Measurements from ENCODE around the gene LMX1B.

Gene LMX1B

GRCh38 chr9:126605792-126606482 lies 7.8 kb upstream of the LMX1B start:
- no peak for DNase-seq

DNA sequence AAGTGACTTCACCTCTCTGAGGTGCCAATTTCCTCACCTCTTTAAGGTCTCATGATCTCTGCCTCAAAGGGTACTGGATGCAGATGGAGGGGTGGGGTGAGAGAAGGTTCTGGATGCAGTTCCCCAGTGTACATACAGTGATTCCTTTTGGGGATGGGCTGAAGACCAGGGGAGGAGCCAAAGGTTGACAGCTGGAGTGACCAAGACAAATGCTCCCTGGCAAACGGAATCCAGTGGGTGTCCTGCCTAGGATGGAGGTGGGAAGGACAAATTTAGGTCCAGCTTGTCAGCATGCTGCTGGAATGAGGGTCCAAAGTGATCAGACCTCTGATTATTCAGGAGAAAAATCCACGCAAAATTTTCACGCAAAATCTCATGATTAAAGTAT lies 7.3 kb upstream of the LMX1B start:
- DNase-seq, result no peak

GRCh38 chr9:126607086-126607485 lies 6.6 kb upstream of the LMX1B start:
- no peak for DNase-seq

DNA sequence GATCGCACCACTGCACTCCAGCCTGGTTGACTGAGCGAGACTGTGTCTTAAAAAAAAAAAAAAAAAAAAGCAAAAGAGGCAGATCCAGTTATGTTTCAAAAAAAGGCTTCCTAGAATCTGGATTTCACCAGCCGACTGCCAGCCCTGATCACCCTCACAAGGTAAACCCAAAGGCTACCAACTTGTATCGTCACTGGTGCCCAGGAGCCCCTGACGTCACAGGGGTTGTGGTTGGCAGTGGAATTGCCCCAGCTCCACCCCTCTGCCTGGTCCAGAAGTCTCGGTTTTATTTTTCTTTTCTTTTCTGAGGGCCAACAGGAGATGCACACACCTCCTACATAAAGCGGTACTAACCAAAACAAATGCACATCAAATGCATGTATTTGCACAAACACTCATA lies 6.0 kb upstream of the LMX1B start:
- DNase-seq, result no peak

DNA sequence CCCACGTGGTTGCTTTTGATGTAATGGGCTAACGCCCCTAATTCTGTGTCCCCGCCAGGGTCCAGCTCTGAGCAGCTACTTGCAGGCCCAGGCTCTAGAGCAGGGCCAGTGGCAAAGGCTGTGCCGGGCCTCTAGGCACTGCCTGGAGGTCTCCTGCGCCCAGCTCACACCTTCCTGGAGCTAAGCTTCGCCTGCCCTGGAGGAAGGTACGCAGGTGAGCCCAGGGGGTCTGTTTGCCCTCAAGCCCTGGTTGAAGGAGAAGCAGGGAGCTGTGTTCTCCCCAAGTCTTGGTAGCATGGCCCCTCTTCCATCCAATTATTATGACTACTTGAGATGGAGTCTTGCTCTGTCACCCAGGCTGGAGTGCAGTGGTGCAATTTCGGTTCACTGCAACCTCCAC lies 5.2 kb upstream of the LMX1B start:
- DNase-seq, result no peak

DNA sequence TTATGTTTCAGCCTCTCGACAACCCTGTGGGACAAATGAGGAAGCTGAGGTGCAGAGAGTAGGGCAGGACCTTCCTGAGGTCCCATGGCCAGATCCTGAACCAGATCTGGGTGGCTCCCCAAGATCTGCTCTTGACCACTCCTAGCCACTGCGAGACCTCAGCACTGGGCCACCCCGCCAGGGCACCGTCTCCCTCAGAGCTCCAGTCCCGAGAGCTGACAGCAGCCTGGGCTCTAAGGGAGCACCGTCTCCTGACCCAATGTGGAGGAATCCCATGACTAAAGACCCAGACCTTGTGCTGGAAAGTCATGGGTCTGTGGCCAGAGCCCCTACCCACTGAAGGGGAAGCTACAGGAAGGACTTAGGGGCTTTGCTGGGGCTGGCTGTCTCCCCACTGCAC lies 4.5 kb upstream of the LMX1B start:
- no peak for DNase-seq

- DNase-seq, result no peak
Observed at GRCh38 chr9:126609711-126610388, 3.9 kb upstream of the LMX1B start.

GRCh38 chr9:126611193-126611591 lies 2.5 kb upstream of the LMX1B start:
- no peak for DNase-seq

GRCh38 chr9:126611592-126612325 lies 2.0 kb upstream of the LMX1B start:
- peak; percentile 19 for DNase-seq

- DNase-seq, result no peak
Observed at GRCh38 chr9:126612326-126612812, 1.4 kb upstream of the LMX1B start.

DNA sequence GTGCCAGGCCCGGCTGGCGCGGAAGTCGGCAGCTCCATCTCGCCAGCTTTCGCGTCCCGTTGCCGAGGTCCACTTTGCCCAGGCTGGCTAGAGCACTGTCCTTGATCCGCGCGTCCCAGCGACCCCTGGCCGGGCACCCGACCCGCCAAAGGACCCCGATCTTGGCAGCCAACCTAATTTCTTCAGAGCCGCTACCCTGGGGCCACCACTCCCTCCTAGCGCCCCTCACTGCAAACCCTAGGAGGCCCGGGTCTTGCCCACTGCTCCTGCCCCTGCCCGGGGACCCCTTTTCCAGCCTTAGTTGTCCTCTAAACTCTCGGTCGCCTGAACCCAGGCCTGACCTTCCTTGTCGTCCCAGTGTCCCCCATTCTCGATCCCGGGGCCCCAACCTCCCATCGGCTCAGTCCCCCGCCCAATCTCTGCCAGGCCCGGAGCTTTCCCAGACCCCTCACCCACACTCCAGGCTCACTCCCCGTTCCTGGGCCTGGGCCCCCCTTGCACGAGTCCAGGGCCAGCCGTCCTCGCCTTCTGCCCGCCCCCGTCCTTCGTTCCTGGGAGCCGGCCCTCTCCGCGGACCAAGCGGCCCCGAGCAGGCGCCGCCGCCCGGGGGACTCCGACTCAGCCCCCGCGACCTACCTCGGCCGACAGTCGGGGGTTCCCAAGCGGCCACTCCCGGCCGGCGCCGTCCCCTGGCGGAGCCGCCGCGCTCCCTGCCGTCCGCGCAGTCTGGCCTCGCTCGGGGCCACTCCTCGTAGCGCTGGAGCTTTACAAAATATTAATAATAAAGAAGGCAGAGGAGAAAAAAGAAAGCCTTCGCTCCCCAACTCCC lies 701 bp upstream of the LMX1B start:
- DNase-seq, result no peak

- no peak for DNase-seq
Observed at GRCh38 chr9:126614088-126614454, 343 bp downstream of the LMX1B start.

DNA sequence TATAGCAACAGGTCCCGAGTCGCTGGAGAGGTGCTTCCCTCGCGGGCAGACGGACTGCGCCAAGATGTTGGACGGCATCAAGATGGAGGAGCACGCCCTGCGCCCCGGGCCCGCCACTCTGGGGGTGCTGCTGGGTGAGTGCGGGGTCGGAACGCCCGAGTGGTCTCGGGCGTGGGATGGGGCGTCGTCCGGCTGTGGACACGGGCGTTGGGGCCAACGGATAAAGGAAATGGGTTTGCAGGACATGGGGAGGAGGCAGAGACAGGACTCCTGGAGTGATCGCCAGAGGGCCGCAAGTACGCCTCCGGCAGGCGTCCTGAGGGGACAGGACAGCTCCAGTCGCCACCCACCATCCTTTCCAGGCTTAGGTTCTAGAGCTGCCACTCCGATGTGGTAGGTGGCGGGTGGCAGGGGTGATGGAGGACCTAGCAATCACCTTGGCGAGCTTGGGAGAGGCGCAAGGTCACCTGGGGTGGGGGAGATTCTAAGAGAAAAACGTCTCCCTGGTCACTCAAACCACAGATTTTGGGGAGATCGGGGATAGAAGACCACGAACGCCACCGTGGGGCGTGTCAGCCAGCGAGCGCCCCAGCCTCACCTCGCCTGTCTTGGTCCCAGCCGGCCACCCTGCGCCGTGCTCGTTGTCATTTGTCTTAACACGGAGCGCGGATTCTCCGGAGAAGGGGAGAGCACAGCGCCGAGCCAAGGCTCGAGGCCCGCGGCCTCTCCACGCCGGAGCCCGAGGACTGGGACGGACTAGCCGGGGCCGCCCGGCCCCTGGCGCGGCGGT lies 922 bp downstream of the LMX1B start:
- DNase-seq, result no peak

- DNase-seq, result peak; percentile 19
Observed at GRCh38 chr9:126615245-126615790, 1.6 kb downstream of the LMX1B start.

GRCh38 chr9:126615791-126616447 lies 2.2 kb downstream of the LMX1B start:
- no peak for DNase-seq

DNA sequence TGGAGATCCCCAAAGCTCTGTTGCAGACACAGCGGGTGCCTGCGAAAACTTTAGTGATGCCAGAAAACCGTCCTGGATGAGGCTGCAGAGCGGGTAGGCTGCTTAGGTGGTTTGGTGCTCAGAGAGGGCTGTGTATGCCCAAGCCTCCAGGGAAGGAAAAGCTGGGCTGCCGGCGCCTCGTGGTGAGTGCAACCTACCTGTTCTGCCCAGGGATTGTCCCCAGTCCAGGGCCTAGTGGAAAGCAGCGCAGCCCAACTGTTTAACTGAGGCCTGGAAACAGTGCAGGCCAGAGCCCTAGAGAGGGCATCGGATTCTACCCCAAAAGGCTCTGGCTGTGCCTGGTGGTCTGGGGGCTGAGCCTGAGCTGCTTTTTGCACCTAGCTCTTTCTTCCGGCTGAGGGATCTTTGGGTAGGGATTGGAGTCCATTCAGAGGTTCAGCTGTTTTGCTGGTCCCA lies 2.8 kb downstream of the LMX1B start:
- DNase-seq, result no peak

- DNase-seq, result no peak
Observed at GRCh38 chr9:126617003-126617822, 3.5 kb downstream of the LMX1B start.

DNA sequence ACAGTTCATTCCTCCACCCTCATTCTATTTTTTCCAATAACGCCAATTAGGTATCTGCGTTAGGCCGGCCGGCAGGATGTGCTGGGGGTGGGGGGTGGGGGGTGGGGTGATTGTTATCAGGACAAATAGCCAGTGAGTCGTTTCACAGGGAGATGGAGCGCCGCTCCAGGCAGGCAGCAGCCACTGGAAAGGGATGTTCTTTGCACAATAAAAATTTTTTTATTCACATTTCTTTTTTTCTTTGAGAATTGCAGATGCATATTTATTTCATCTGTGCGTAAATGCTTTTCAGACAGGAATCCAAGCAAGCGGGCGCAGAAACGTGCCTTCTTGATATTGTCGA lies 4.1 kb downstream of the LMX1B start:
- DNase-seq, result no peak

GRCh38 chr9:126618190-126618584 lies 4.5 kb downstream of the LMX1B start:
- no peak for DNase-seq

GRCh38 chr9:126618585-126619360 lies 5.0 kb downstream of the LMX1B start:
- DNase-seq, result no peak
